Measurements from ENCODE around the gene EHD3. TPM values are rescaled to one million over a fixed set of nuclear protein-coding genes. Genes with fewer than 3 reads are reported as not detected.

The EHD3 gene
- total RNA-seq, 1 donor from 2014 or later, result 10.7 TPM

DNA sequence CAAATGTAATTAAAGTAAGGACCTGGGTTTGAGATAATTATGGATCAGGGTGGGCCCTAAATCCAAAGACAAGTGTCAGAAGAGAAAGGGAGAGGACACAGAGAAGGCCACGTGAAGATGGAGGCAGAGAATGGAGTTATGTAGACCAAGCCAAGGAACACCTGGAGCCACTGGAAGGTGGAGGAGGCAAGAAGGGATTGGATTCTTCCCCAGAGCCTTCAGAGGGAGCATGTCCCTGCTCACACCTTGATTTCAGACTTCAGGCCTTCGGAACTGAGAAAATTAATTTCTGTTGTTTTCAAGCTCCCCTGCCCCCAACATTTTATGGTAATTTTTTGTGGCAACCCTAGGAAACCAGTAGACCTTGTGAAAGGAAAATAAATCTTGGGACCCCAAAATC is 36.3 kb upstream of the EHD3 start:
- Mint-ChIP-seq H3K9me3 (no peaks in the 10 kb centered on the region), H3K36me3 (ENCODE audit: low read depth) (no peaks in the 10 kb centered on the region), H3K27me3 (ENCODE audit: low read depth) (no peaks in the 10 kb centered on the region), H3K27ac (ENCODE audit: unreplicated experiment) (no peak overlapping the region), H3K4me3 (no peak overlapping the region), H3K4me1 (no peaks in the 10 kb centered on the region)
- no peak for DNase-seq (ENCODE audit: low read depth, low spot score)
- TF ChIP-seq, protein P1, sequence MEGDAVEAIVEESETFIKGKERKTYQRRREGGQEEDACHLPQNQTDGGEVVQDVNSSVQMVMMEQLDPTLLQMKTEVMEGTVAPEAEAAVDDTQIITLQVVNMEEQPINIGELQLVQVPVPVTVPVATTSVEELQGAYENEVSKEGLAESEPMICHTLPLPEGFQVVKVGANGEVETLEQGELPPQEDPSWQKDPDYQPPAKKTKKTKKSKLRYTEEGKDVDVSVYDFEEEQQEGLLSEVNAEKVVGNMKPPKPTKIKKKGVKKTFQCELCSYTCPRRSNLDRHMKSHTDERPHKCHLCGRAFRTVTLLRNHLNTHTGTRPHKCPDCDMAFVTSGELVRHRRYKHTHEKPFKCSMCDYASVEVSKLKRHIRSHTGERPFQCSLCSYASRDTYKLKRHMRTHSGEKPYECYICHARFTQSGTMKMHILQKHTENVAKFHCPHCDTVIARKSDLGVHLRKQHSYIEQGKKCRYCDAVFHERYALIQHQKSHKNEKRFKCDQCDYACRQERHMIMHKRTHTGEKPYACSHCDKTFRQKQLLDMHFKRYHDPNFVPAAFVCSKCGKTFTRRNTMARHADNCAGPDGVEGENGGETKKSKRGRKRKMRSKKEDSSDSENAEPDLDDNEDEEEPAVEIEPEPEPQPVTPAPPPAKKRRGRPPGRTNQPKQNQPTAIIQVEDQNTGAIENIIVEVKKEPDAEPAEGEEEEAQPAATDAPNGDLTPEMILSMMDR (conservative IDR thresholded peaks at IDR 0.05), result no peak

DNA sequence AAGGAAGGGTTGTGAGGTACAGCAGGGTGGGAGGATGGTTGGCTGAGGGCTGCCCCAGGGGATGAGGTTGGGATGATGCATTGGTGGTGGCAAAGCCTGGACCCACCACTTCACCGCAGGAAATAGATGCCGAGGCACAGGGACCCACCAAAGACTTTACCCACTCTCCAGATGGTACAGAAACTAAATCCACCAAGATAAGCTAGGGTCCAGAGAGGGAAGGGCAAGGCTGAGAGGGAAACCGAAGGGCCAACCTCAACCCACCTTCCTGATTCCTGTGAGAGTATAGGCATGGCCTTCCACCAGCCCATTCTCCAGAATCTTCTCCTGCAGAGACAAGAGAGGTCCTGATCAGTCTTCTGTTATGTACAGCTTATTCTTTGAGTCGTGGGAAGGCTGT is 34.7 kb upstream of the EHD3 start:
- Mint-ChIP-seq H3K9me3 (no peaks in the 10 kb centered on the region), H3K27me3 (ENCODE audit: low read depth) (no peaks in the 10 kb centered on the region), H3K27ac (ENCODE audit: unreplicated experiment) (no peak overlapping the region), H3K4me1 (no peaks in the 10 kb centered on the region), H3K36me3 (ENCODE audit: low read depth) (no peaks in the 10 kb centered on the region), H3K4me3 (no peak overlapping the region)
- TF ChIP-seq, protein P1 (conservative IDR thresholded peaks at IDR 0.05), result no peak
- no peak for DNase-seq (ENCODE audit: low read depth, low spot score)

DNA sequence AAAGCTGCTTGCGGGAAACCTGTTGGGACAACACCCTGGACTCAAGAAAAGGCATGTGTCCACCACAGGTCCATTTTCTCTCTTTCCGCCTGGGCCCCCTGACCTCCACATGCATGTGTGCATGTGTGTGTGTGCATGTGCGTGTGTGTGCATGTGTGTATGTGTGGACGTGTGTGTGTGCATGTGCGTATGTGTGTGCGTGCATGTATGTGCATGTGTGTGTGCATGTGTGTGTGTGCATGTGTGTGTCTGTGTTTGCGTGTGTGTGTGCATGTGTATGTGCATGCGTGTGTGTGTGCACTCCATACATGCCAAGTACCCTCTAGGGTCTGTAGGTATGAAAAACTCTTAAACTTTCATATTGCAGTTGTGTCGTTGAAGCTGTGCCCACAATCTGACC is 33.0 kb upstream of the EHD3 start:
- no peaks in the 10 kb centered on the region for H3K36me3 Mint-ChIP-seq (ENCODE audit: low read depth)
- no peak for DNase-seq (ENCODE audit: low read depth, low spot score)
- H3K9me3 Mint-ChIP-seq, result no peaks in the 10 kb centered on the region
- no peaks in the 10 kb centered on the region for H3K4me1 Mint-ChIP-seq
- TF ChIP-seq, protein P1 (conservative IDR thresholded peaks at IDR 0.05), result no peak
- peak overlapping the region; percentile 55 for H3K27ac Mint-ChIP-seq (ENCODE audit: unreplicated experiment)
- H3K27me3 Mint-ChIP-seq (ENCODE audit: low read depth), result no peaks in the 10 kb centered on the region
- no peak overlapping the region for H3K4me3 Mint-ChIP-seq

DNA sequence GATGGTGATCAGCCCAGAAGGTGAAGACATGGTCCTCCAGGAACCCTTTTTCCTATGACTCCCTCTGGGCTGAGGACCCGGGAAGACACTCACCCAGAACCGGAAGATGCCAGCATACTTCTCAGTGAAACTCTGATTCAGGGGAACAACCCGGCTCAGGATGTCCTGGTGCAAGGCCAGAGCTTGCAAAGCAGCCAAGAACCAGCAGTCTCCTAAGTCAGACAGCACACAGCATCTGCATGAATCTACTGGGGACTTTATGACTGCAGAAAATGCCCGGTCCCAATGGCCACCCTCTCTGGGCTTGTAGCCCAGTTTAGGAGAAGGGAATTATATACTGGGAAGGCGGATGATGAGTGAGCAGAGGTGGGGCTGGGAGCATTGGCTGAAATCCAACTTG is 31.9 kb upstream of the EHD3 start:
- no peak overlapping the region for H3K27ac Mint-ChIP-seq (ENCODE audit: unreplicated experiment)
- no peaks in the 10 kb centered on the region for H3K36me3 Mint-ChIP-seq (ENCODE audit: low read depth)
- no peaks in the 10 kb centered on the region for H3K4me1 Mint-ChIP-seq
- H3K9me3 Mint-ChIP-seq, result no peaks in the 10 kb centered on the region
- TF ChIP-seq, protein P1 (conservative IDR thresholded peaks at IDR 0.05), result no peak
- H3K4me3 Mint-ChIP-seq, result no peak overlapping the region
- no peak for DNase-seq (ENCODE audit: low read depth, low spot score)
- no peaks in the 10 kb centered on the region for H3K27me3 Mint-ChIP-seq (ENCODE audit: low read depth)

DNA sequence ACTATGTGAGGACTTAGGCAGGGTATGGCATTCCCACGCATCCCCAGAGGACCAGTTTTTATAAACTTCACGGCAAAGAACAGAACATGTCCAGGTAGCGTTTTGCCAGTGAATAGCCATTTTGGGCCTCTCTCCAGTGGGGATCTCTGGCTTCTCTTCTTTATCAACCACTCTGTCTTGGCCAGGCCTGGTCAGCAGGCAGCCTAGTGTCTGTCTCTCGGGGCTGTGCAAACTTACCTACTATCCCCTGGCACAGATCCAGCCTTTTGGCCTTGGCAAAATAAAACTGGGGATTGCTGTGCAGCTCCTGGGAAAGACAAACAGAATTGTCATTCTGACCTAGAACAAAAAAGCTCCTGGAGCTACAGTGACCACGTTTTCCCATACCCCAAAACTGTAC is 31.1 kb upstream of the EHD3 start:
- Mint-ChIP-seq H3K27me3 (ENCODE audit: low read depth) (no peaks in the 10 kb centered on the region), H3K36me3 (ENCODE audit: low read depth) (no peaks in the 10 kb centered on the region), H3K9me3 (no peaks in the 10 kb centered on the region), H3K4me3 (no peak overlapping the region), H3K4me1 (no peaks in the 10 kb centered on the region), H3K27ac (ENCODE audit: unreplicated experiment) (no peak overlapping the region)
- TF ChIP-seq, protein P1 (conservative IDR thresholded peaks at IDR 0.05), result no peak
- DNase-seq (ENCODE audit: low read depth, low spot score), result no peak

DNA sequence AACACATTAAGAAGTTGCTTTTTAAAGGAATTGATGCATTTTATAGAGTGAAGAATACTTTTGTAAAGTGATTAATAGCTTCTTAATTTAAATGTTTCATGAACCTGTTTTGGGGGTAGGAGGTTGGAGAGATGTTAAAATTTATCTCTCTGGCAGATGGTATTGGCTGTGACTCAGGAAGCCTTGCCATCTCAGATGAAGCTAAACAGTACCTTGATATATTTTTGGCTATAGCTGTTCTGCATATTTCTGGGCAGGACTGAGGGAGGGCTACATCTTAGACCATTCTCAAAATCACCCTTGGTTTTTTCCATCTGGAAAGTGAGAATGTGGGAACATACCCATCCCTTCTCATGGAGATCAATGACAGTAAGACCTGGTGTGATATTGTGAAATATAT is 30.0 kb upstream of the EHD3 start:
- H3K4me1 Mint-ChIP-seq, result no peaks in the 10 kb centered on the region
- TF ChIP-seq, protein P1 (conservative IDR thresholded peaks at IDR 0.05), result no peak
- H3K4me3 Mint-ChIP-seq, result no peak overlapping the region
- no peaks in the 10 kb centered on the region for H3K9me3 Mint-ChIP-seq
- no peaks in the 10 kb centered on the region for H3K27me3 Mint-ChIP-seq (ENCODE audit: low read depth)
- no peaks in the 10 kb centered on the region for H3K36me3 Mint-ChIP-seq (ENCODE audit: low read depth)
- DNase-seq (ENCODE audit: low read depth, low spot score), result no peak
- H3K27ac Mint-ChIP-seq (ENCODE audit: unreplicated experiment), result no peak overlapping the region

Measured in neural crest cell (in vitro differentiated cells).